ENCODE measurements around the gene RSPRY1.
"Not testable (repeated sequence)": the region's sequence is repeated elsewhere in the genome, so short reads cannot be mapped to it uniquely, and the experiment has no call there.

The RSPRY1 gene

GRCh38 chr16:57186872-57187854 lies 1.0 kb downstream of the RSPRY1 start:
- DNase-seq = no peak

DNA sequence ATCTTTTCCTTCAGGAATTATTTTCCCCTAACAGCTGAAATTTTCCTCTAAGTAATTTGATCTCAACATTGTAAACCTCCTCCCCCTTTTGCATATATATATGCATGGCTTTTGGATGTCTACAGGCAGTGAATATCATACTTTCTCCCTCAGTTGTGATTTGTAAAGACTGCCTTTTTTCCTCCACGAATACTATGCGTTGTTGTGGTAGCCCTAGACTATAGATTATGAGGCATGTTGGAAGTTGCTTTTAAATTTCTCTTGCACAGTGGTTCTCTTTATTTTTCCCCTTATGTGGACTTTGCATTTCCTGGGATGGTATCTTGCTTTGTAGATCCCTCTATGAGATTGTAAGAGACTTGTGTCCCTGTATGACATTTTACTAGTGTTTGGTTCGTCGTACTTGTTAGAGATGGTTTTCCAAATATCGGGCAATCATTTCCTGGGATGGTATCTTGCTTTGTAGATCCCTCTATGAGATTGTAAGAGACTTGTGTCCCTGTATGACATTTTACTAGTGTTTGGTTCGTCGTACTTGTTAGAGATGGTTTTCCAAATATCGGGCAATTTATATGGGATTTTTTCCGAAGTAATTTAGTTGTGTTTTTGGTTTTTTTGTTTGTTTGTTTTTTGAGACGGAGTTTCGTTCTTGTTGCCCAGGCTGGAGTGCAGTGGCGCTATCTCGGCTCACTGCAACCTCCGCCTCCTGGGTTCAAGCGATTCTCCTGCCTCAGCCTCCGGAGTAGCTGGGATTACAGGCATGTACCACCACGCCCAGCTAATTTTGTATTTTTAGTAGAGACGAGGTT lies 2.0 kb downstream of the RSPRY1 start:
- not testable (repeated sequence) for DNase-seq

DNA sequence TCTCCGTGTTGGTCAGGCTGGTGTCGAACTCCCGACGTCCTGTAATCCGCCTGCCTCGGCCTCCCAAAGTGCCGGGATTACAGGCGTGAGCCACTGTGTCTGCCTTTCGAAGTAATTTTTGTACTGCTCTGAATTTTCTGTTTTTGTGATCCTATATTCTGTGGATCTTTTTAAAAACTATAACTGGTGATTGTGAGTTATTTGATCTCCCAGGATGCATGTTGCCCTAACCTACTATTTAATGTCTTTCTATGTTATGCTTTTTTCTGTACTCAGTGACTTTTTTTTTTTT lies 2.5 kb downstream of the RSPRY1 start:
- DNase-seq = no peak

GRCh38 chr16:57189527-57189926 lies 3.4 kb downstream of the RSPRY1 start:
- DNase-seq = not testable (repeated sequence)

DNA sequence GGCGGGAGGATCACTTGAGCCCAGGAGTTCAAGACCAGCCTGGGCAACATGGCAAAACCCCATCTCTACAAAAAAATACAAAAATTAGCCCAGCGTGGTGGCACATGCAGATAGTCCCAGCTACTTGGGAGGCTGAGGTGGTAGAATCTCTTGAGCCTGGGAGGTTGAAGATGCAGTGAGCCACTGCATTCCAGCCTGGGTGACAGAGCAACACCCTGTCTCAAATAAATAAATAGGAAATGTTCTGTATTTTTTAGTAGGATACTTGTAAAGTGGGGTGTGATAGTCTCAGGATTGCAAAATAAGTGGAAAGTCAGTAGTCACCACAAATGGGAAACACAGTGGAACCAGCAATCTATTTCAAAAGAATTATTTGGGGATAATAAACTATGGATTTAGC lies 4.0 kb downstream of the RSPRY1 start:
- no peak for DNase-seq

GRCh38 chr16:57191056-57191571 lies 5.0 kb downstream of the RSPRY1 start:
- no peak for DNase-seq

GRCh38 chr16:57192146-57192545 lies 6.0 kb downstream of the RSPRY1 start:
- no peak for DNase-seq

GRCh38 chr16:57192720-57193486 lies 6.8 kb downstream of the RSPRY1 start:
- no peak for DNase-seq

DNA sequence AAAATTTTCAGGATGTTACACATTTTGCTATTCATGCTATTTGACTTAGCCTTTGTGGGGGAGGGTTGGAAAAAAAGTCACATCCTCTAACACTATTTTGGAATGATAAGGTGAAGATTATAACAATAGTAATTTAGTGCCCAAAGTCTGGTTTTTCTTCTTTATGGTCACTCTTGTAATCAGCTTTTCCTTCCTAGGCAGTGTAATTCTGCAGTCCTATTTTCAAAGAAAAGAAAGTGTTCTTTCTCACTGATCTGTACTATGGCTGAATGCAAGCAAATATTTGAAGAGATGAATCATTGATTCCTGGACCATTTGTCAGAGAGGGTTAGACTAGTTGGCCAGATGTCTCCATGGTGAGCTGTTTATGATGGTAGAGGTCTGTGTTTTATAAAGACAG lies 8.4 kb downstream of the RSPRY1 start:
- no peak for DNase-seq

DNA sequence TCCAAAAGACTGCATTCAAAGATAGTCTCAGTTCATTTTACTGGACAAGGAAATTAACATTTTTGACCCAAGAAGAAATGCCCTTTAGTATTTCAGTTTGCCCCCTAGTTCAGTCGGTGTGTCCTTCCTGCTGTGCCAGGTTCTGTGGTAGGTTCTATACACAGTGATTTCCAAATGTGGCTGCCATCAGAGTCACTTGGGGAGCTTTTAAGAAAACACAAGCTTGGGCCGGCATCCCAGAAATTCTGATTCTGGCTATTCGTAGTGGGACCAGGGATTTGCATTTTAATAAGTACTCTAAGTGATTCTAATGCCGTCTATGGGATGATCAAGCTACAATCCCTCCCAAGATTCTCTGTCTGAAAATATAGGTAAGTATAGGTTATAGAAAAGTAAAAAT lies 10.2 kb downstream of the RSPRY1 start:
- DNase-seq = no peak

DNA sequence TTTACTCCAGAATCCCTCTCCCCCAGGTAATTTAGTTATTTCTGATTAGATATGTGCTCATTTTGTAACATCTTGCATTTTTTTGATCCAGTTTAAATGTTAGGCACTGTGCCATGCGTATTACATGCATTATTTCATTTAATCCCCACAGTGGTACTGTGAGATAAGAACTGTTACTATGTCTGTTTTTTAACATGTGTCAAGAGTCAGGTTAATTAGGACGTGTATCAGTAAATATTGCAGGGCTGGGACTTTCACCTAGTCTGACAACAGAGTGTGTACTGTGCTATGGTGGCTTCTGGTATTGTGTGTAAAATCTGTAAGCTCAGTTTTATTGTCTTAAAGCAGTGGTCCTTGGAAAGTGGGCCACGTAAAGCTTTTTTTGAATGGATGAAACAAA lies 10.6 kb downstream of the RSPRY1 start:
- DNase-seq = no peak

GRCh38 chr16:57200321-57200720 lies 14.2 kb downstream of the RSPRY1 start:
- DNase-seq = not testable (repeated sequence)

- DNase-seq = not testable (repeated sequence)
These were observed 14.8 kb downstream of the RSPRY1 start for GRCh38 chr16:57200926-57201325.

GRCh38 chr16:57202095-57202886 lies 16.2 kb downstream of the RSPRY1 start:
- no peak for DNase-seq

GRCh38 chr16:57203451-57203850 lies 17.3 kb downstream of the RSPRY1 start:
- no peak for DNase-seq

- DNase-seq = no peak
These were observed 18.5 kb downstream of the RSPRY1 start for GRCh38 chr16:57204675-57205074.

DNA sequence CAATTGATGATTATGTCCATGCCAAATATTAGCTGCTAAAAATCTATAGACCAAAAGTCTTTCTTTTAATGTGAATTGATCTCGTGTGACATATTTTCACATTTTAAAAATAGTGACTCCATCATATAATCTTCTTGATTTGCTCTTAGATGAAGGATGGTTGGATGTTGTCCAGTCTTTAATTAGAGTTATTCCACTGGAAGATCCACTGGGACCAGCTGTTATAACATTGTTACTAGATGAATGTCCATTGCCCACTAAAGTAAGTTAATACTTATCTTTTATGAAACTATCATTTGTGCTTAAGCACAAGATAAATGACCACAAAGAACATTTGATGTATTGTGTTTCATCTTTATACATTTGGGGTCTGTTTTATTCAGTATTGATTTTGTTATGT lies 22.8 kb downstream of the RSPRY1 start:
- no peak for DNase-seq

- no peak for DNase-seq
These were observed 23.7 kb downstream of the RSPRY1 start for GRCh38 chr16:57209780-57210179.

GRCh38 chr16:57213462-57213861 lies 27.3 kb downstream of the RSPRY1 start:
- no peak for DNase-seq

DNA sequence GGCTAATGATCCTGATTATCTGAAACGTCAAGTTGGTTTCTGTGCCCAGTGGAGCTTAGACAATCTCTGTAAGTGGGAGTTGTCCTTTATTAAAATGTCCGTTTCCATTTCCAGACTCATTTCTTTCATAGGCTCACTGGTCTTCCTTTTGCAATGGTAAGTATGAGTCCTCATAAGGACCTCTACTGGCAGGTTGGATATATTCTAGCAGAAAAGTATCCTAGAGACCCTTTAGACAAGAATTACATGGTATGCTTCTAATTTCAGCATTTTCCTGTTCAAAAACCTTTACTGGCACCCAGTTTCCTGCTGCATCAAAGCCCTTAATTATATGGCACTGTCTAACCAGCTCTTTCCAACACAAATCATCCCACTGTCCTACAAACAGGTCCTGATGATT lies 30.8 kb downstream of the RSPRY1 start:
- no peak for DNase-seq

- no peak for DNase-seq
These were observed 36.9 kb downstream of the RSPRY1 start for GRCh38 chr16:57223057-57223456.

DNA sequence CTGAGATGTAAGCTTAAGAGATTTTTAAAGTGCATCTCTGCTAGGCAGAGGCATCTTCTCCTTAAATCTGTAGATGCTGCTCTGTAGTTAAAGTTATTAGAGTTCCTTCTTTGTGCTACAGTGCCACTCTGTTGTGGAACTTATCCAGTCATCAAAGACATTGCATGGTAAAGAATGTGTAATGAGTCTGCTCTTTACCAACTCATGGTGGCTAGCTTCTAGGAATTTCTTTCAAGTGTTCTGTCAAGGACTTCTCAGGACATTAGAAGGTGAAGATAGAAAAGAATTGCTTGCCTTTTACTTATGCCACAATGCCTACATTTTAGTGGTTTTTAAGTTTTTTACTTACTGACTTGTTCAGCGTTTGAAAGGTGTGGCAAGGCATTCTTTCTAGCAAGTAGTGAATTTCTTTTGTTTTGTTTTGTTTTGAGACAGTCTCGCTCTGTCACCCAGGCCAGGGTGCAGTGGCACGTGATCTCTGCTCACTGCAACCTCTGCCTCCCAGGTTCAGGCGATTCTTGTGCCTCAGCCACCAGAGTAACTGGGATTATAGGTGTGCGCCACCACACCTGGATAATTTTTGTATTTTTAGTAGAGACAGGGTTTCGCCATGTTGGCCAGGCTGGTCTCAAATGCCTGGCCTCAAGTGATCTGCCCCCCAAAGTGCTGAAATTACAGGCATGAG lies 38.7 kb downstream of the RSPRY1 start:
- DNase-seq = no peak
